ENCODE data around the gene EXT2.

EXT2 gene

DNA sequence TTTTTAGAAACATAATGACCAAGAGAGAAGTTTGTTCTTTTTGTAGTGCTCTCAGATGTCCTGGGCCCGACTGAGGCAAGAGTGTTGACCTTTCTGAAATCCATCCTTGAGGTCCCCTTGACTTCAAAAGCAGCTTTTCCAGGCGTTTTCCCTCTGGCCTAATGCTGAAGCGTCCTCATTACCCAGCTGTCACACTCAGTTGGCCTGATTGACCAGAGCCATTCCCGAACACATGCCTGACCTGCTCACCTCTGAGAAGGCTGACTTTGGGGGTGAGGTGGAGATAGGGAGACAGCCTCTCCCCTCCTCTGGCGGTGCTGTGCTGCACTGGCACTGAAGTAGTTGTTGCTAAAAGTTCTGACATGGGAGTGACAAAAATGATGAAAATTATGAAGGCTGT, 147.6 kb downstream of the EXT2 start:
- DNase-seq (ENCODE audit: low read depth, low spot score) = peak; percentile 62

GRCh38 chr11:44243595-44244343, 148.3 kb downstream of the EXT2 start:
- peak; percentile 88 for DNase-seq (ENCODE audit: low read depth, low spot score)

DNA sequence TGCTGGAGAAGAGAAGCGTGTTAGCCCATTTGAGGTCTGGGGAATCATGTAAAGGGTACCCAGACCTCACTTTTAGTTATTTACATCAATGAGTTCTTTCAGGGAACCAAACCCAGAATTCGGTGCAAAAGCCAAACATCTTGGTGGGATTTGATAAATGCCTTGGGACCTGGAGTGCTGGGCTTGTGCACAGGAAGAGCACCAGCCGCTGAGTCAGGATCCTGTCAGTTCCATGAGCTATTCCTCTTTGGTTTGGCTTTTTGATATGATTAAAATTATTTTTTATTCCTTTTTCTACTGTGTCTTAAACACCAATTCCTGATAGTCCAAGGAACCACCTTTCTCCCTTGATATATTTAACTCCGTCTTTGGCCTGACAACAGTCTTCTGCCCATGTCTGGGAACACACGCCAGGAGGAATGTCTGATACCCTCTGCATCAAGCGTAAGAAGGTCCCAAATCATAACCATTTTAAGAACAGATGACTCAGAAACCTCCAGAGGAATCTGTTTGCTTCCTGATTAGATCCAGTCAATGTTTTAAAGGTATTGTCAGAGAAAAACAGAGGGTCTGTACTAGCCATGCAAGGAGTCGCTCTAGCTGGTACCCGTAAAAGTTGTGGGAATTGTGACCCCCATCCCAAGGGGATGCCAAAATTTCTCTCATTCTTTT, 149.3 kb downstream of the EXT2 start:
- no peak for DNase-seq (ENCODE audit: low read depth, low spot score)

DNA sequence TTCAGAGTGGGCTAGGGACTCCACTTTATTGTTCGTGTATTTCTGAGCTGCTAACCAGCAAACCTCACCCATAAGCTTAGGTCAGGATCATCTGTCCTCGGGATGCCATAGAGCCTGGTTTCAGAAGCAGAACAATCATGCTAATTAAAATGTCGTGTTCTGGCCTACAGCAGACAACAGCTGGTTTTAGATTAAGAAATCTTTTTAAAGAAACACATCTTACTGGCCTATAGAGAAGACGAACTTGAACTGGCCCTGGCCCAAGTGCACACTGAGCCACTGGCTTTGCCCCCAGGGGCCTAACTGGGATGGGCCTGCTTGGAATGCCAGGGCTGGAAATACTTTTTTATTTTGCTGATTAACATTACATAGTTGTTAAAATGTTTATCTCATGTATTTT, 151.2 kb downstream of the EXT2 start:
- DNase-seq (ENCODE audit: low read depth, low spot score) = no peak

DNA sequence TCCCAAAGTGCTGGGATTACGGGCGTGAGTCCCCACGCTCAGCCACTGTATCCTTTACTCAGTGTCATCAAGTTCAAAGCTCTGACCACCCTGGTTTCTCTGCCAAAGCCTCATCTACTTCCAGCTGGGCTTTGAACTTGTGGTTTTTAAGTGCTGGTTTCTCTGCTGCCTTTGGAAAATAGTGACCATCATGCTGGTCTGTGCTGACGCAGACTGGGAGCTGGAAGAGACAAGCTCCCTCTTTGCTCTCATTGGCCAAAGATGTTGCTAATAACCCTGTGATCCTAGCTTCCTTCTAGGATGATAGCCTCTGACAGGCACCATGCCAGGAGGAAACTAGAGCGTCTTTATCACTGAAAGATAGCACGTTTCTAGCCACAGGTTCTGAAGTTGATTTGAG, 152.0 kb downstream of the EXT2 start:
- no peak for DNase-seq (ENCODE audit: low read depth, low spot score)

DNA sequence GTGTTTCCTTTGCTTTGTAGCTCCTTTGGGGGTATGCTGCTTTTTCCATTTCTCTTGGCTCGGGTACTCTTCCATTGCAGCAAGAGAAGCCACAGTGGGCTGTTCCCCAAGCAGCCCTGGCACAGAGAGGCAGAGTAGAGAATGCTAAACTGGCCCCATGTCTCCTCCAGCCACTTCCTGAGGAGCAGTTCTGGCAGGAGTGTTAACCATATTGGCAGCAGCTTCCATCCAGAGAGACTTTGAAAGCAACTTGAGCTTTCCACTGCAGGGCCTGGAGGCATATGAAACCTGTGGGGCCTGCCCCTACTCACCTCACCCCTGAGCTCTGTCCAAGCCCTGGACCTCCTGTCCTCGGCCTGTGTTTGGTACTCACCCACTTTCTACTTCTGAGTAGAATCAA, 152.6 kb downstream of the EXT2 start:
- no peak for DNase-seq (ENCODE audit: low read depth, low spot score)

DNA sequence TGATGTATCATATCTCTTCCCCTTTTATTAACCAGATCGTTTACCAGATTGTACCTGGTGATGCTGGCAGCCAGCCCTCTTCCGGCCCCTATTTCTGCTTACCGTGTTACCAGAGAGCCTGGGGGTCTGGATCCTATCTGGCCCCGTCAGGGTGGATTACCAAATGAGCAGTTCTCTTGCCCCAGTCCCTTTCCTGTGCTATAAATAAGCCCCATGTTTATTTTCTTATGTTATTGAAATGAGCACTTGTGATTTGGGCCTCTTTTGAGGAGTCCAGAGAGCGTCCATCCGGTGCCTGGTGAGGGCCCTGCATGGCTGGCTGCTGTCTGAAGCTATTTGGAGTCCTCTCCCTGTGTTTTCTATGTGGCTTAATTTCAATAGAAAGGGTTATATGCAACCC, 154.9 kb downstream of the EXT2 start:
- no peak for DNase-seq (ENCODE audit: low read depth, low spot score)

- no peak for DNase-seq (ENCODE audit: low read depth, low spot score)
Measured at GRCh38 chr11:44252999-44253602, 157.6 kb downstream of the EXT2 start.

- DNase-seq (ENCODE audit: low read depth, low spot score) = no peak
Measured at GRCh38 chr11:44255406-44256071, 160.1 kb downstream of the EXT2 start.

GRCh38 chr11:44256673-44257291, 161.3 kb downstream of the EXT2 start:
- DNase-seq (ENCODE audit: low read depth, low spot score) = no peak

DNA sequence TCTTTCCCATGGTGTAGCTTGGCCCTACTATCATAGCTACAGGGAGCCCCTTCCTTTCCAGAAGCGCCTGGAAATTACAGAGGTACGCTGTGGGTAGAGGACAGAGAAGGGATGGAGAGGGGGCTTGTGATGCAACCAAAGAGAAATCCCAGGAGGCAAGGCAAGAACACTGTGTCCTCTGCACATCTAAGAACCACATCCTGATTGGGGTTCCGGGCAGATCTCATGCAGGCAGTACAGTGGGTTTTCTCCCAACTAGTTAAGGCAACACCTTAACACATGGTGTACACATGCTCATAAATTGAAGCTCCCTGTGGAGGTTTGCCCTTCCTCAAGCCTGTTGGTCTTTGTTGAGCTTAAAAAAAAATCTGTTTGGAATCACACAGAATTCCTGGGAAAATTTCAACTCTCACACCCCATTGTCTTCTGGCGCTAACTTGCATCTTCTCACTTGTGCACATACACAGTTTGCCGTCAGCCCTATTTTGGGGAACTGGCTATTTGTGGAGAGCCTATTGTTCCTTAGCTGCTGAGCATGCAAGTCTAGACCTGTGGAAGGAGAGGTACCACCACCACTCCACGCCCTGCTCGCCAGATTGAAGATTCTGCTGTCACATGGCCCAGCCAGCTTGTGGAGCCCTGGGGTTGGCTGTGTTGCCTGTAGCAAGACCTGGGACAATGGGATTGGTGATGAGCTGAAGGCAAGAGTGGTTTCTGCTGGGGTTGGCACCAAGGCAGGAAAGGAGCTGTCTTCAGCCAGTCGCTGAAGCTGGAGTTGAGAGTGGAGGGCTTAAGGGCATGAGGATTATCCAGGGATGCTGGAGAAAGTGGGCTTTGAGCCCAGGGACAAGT, 162.1 kb downstream of the EXT2 start:
- DNase-seq (ENCODE audit: low read depth, low spot score) = no peak

DNA sequence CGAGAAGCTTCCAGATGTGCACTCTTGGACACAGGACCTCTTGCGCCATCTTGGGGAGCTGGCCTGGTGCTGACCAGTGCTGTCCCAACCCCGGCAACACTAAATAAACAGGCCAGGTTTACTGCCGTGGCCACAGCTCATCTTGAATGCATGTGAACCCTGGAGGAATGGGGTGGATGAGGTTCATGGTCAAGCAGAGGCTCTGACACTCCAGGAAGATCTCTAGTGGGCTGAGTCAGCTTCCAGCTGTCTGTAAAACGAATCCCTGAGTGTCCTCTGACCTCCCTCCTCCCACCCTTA, 162.7 kb downstream of the EXT2 start:
- no peak for DNase-seq (ENCODE audit: low read depth, low spot score)

DNA sequence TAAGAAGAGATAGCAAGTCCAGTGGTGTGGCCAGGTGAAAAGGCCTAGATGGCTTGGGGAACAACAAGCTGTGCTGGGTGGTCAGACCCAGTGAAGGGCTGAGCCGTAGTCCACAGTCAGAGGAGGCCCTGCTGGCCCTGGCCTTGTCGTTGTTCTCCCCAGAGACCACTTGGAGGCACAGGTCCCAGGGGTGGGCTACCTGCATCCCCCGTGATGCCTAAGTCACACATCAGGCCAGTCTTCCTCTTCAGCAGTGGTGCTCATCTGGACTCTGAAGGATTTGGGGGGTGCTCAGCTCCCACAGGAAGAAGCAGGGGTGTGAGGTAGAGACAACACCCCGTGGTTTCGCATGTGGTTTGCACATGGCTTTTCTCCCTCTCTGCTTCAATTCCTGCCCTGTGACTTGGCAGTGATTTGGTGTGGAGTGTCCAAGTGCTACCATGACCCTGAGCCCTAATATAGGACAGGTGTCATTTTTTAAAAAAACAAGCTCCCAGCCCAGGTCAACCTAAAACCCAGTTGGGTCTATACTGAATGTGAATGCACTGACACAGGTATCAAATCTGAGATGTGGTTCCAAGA, 163.5 kb downstream of the EXT2 start:
- no peak for DNase-seq (ENCODE audit: low read depth, low spot score)

GRCh38 chr11:44260081-44260480, 164.6 kb downstream of the EXT2 start:
- DNase-seq (ENCODE audit: low read depth, low spot score) = no peak

DNA sequence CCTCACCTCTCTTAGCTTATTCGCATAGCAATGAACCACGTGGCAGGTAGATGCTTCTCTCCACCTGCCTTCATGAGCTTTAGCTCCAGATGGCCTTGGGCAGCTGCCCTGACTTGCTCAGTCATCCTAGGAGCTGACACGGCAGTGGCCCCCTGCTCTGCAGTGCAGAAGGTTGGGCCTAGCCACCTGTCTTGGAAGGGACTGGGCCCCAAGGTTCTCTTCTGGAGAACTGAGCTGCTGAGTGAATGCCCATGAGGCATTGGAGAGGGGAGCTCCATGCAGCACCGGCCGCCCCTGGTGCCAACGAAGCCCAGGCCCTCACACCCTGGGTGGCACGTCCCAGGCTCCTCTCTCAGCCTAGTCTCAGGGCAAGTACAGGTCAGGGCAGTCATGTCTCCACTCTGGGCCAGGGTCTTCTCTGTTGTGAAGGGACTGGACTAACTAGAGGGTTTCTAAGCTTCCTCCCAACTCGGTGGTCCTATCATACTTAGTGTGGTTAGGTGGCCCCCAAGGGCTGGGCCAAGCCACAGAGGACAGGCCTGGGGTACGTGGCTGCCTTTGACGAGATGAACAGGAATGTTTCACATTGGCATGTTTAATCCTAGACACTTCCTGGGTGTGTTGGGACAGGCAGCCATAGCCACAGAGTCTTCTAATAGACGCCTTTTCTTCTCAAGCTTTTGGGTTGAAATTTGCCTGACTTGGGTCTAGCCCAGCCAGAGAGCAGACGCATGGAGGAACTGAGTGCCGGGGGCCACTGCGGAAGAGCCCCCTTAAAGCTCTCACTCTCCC, 166.5 kb downstream of the EXT2 start:
- no peak for DNase-seq (ENCODE audit: low read depth, low spot score)

DNA sequence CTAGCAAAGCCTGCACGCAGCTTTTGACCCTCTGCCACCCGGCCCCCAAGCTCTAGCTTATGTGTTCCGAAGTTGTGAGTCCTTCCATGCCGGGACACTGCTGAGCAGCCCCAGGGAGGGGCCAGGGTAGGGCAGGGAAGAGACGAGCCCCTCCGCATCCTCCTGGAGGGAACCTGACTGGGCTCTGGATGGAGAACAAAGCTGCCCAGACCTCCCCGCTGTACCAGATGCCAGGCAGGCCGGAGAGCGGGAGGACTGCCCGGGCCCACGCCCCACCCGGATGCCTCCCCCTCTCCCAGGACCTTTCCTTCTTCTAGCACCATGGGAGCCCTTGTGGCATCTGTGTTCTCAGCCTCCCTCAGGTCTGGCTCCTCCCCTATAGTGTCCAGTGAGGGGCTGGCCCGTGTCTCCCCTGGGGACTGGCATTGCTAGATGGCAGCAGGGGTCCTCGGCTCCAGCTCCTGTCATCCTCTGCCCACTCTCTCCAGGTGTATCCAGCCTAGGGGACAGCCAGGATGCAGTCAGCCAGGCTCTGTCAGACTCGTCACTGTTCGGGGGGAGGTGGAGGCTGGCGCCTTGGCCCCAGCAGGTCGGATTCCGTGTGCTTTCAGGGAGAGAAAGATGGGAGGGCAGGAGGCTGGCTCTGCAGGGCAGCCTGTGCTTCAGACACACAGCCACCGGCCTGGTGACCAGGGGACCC, 168.4 kb downstream of the EXT2 start:
- no peak for DNase-seq (ENCODE audit: low read depth, low spot score)

GRCh38 chr11:44264438-44264749, 168.9 kb downstream of the EXT2 start:
- no peak for DNase-seq (ENCODE audit: low read depth, low spot score)

DNA sequence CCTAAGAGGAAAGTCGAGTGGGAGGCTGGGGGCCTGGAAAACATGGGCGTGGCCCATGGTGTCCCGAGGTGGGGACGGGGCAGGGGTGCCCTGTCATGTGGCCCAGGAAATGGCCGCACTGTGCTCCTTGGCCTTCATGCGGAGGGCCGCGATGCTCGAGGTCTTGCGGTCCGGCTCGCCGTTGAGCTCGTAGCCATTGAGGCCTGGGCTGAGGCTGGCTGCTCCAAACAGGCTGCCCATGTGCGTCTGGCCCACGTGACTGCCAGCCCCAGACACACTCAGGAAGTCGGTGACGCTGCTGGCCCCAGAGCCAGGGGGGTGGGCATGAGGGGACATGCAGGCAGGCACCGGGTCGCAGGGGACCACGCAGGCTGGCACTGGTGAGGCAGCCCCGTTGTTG, 169.3 kb downstream of the EXT2 start:
- no peak for DNase-seq (ENCODE audit: low read depth, low spot score)

- DNase-seq (ENCODE audit: low read depth, low spot score) = no peak
Measured at GRCh38 chr11:44266056-44266780, 170.7 kb downstream of the EXT2 start.
